Keratinocyte (primary cell): ENCODE data around the gene GAB2. TPM values are rescaled to one million over a fixed set of nuclear protein-coding genes. Genes with fewer than 3 reads are reported as not detected.

Experiments used
- DNase-seq: peaks from one replicate; pipeline ENCODE4 v3.0.0-alpha.2; 2011; ENCODE audit warnings: low read depth, missing footprints, low spot score
- FAIRE-seq: peaks from 2 replicates; lab custom pipeline; 2011; peaks lifted over from hg19 to GRCh38; lab: Jason Lieb, UNC
- H2AFZ ChIP-seq: 2 replicates; pipeline ENCODE4 v1.6.0; 2012; ENCODE audit warnings: low read length, control low read depth, inconsistent platforms; ENCODE audit not compliant: control insufficient read depth
- H3K27ac ChIP-seq: 2 replicates; pipeline ENCODE4 v1.5.1; 2011; ENCODE audit warnings: low read length; ENCODE audit not compliant: control insufficient read depth, insufficient read depth
- H3K27me3 ChIP-seq: 3 replicates; pipeline ENCODE4 v1.6.0; 2011; ENCODE audit warnings: low read length; ENCODE audit not compliant: control insufficient read depth, insufficient read depth; ENCODE audit errors: extremely low read depth
- H3K36me3 ChIP-seq, 2 experiments: 2 replicates in 1 of 2; 3 replicates in 1 of 2; pipeline ENCODE4 v1.5.1; 2011; ENCODE audit warnings: low read length in 2 of 2, mild to moderate bottlenecking in 1 of 2; ENCODE audit not compliant: control insufficient read depth in 2 of 2, insufficient read depth in 2 of 2; ENCODE audit errors: extremely low read depth in 1 of 2
- H3K4me1 ChIP-seq: 3 replicates; pipeline ENCODE4 v1.5.1; 2011; ENCODE audit warnings: low read length; ENCODE audit not compliant: control insufficient read depth, insufficient read depth; ENCODE audit errors: extremely low read depth
- H3K4me2 ChIP-seq: 3 replicates; pipeline ENCODE4 v1.6.0; 2011; ENCODE audit warnings: low read depth, low read length; ENCODE audit not compliant: control insufficient read depth, insufficient read depth; ENCODE audit errors: extremely low read depth
- H3K4me3 ChIP-seq, 3 experiments: fragments of 200-600 bp in 1 of 3; sonication (generic) in 1 of 3; 2 replicates in 2 of 3; 3 replicates in 1 of 3; pipeline ENCODE4 v1.5.1; 2011 to 2016; ENCODE audit warnings: low read length in 3 of 3, mild to moderate bottlenecking in 3 of 3, control low read depth in 2 of 3, inconsistent platforms in 1 of 3, low read depth in 1 of 3, mixed read lengths in 1 of 3, mixed run types in 1 of 3, moderate library complexity in 1 of 3; ENCODE audit not compliant: control insufficient read depth in 2 of 3, insufficient read depth in 2 of 3; ENCODE audit errors: extremely low read depth in 1 of 3
- H3K79me2 ChIP-seq: 2 replicates; pipeline ENCODE4 v1.6.0; 2012; ENCODE audit warnings: low read length; ENCODE audit not compliant: control insufficient read depth, insufficient read depth
- H3K9ac ChIP-seq: 3 replicates; pipeline ENCODE4 v1.6.0; 2011; ENCODE audit warnings: low read length; ENCODE audit not compliant: control insufficient read depth, insufficient read depth; ENCODE audit errors: extremely low read depth
- H3K9me1 ChIP-seq: 3 replicates; pipeline ENCODE4 v1.6.0; 2011; ENCODE audit warnings: low read length; ENCODE audit not compliant: control insufficient read depth, insufficient read depth; ENCODE audit errors: extremely low read depth
- H3K9me3 ChIP-seq: 2 replicates; pipeline ENCODE4 v1.5.1; 2012; ENCODE audit warnings: low read depth, low read length; ENCODE audit not compliant: control insufficient read depth
- H4K20me1 ChIP-seq: 3 replicates; pipeline ENCODE4 v1.6.0; 2011; ENCODE audit warnings: low read length; ENCODE audit not compliant: control insufficient read depth, insufficient read depth; ENCODE audit errors: extremely low read depth
- EZH2 ChIP-seq: IDR thresholded peaks from one replicate; pipeline ENCODE4 v1.6.1; 2012; ENCODE audit warnings: inconsistent platforms, mild to moderate bottlenecking, low read length, moderate library complexity
- dilution Hi-C: fragments of 300-500 bp; cut with MboI; formaldehyde crosslinking; loops from one replicate; pipeline ENCODE4 v1.7.0; 2020; ENCODE audit warnings: low sequenced_read_pairs; ENCODE audit not compliant: extremely low pct_ligation_motif_present
- polyA plus RNA-seq, 5 experiments: library from polyadenylated mRNA; depleted of rRNA in 3 of 5; stranded (reverse) in 3 of 5; stranded (forward) in 1 of 5; unstranded in 1 of 5; fragments of >200 nt; gene quantifications; 1 replicate in 1 of 5; 2 replicates in 3 of 5; 3 replicates in 1 of 5; pipeline versions ENCODE4 v1.2.1 to v1.2.3, GENCODE V29; 2011 to 2012; ENCODE audit warnings: missing spikeins in 2 of 5, low read depth in 1 of 5, low replicate concordance in 1 of 5
- TF ChIP-seq, protein P1 (sequence below), 3 experiments: IDR thresholded peaks in 1 of 3; conservative IDR thresholded peaks in 1 of 3; optimal IDR thresholded peaks in 1 of 3; 2 replicates in 2 of 3; 3 replicates in 1 of 3; pipeline versions ENCODE3 to v1.5.1; 2011; ENCODE audit warnings: low read length in 3 of 3, mild to moderate bottlenecking in 3 of 3, moderate library complexity in 2 of 3, control low read depth in 1 of 3, inconsistent platforms in 1 of 3; ENCODE audit not compliant: insufficient read depth in 2 of 3; ENCODE audit errors: extremely low read depth in 1 of 3

Gene GAB2
- polyA plus RNA-seq, 1 donor (not counting 4 experiments of a cell fraction or from before 2014, with no cell fraction given), result 0.68 TPM

- Histone ChIP-seq H2AFZ (no peak overlapping the region), H3K27me3 (no peaks in the 10 kb centered on the region), H3K4me3 (no peak overlapping the region), H3K9ac (no peak overlapping the region), H4K20me1 (no peaks in the 10 kb centered on the region), H3K27ac (no peak overlapping the region), H3K36me3 (no peaks in the 10 kb centered on the region), H3K4me1 (no peaks in the 10 kb centered on the region), H3K9me1 (no peaks in the 10 kb centered on the region), H3K4me2 (no peak overlapping the region), H3K9me3 (no peaks in the 10 kb centered on the region), H3K79me2 (no peaks in the 10 kb centered on the region)
- TF ChIP-seq EZH2, result no peak
- TF ChIP-seq, protein P1, sequence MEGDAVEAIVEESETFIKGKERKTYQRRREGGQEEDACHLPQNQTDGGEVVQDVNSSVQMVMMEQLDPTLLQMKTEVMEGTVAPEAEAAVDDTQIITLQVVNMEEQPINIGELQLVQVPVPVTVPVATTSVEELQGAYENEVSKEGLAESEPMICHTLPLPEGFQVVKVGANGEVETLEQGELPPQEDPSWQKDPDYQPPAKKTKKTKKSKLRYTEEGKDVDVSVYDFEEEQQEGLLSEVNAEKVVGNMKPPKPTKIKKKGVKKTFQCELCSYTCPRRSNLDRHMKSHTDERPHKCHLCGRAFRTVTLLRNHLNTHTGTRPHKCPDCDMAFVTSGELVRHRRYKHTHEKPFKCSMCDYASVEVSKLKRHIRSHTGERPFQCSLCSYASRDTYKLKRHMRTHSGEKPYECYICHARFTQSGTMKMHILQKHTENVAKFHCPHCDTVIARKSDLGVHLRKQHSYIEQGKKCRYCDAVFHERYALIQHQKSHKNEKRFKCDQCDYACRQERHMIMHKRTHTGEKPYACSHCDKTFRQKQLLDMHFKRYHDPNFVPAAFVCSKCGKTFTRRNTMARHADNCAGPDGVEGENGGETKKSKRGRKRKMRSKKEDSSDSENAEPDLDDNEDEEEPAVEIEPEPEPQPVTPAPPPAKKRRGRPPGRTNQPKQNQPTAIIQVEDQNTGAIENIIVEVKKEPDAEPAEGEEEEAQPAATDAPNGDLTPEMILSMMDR (optimal IDR thresholded peaks at IDR 0.05 in 1 of 3, IDR thresholded peaks at IDR 0.05 in 1 of 3, conservative IDR thresholded peaks at IDR 0.05 in 1 of 3; ENCODE audit: extremely low read depth in 1 of 3, insufficient read depth in 2 of 3, low read length in 3 of 3), result no peak
- no peak for FAIRE-seq
- dilution Hi-C loops, result no loop called here
- DNase-seq, result no peak
Measured at GRCh38 chr11:78344676-78345075, 72.9 kb downstream of the GAB2 start.

GRCh38 chr11:78344094-78344493 is 73.5 kb downstream of the GAB2 start:
- H3K79me2 ChIP-seq, result no peaks in the 10 kb centered on the region
- H3K9me1 ChIP-seq, result no peaks in the 10 kb centered on the region
- H3K27me3 ChIP-seq, result no peaks in the 10 kb centered on the region
- no peaks in the 10 kb centered on the region for H3K4me1 ChIP-seq
- dilution Hi-C loops, result no loop called here
- H3K9me3 ChIP-seq, result no peaks in the 10 kb centered on the region
- H4K20me1 ChIP-seq, result no peaks in the 10 kb centered on the region
- H3K36me3 ChIP-seq, result no peaks in the 10 kb centered on the region
- no peak overlapping the region for H2AFZ ChIP-seq
- no peak overlapping the region for H3K9ac ChIP-seq
- DNase-seq (no peak), FAIRE-seq (no peak)
- no peak overlapping the region for H3K4me2 ChIP-seq
- no peak for TF ChIP-seq EZH2
- TF ChIP-seq, protein P1 (optimal IDR thresholded peaks at IDR 0.05 in 1 of 3, IDR thresholded peaks at IDR 0.05 in 1 of 3, conservative IDR thresholded peaks at IDR 0.05 in 1 of 3; ENCODE audit: extremely low read depth in 1 of 3, insufficient read depth in 2 of 3, low read length in 3 of 3), result no peak
- no peak overlapping the region for H3K27ac ChIP-seq
- no peak overlapping the region for H3K4me3 ChIP-seq
